Naive thymus-derived CD4-positive, alpha-beta T cell (primary cell): Measurements from ENCODE around the gene CALML5. TPM values are rescaled to one million over a fixed set of nuclear protein-coding genes. Genes with fewer than 3 reads are reported as not detected.

Experiments
- ATAC-seq: fragments of 150-1000 bp; cut with Tn5 transposase; 2 replicates; pipeline ENCODE4 v1.10.0; 2021; ENCODE audit warnings: mild to moderate bottlenecking, moderate library complexity
- CTCF ChIA-PET: fragments of 350-600 bp; sonication (Branson Sonifier 250); formaldehyde crosslinking; loops from one replicate; lab custom pipeline; 2021; ENCODE audit warnings: antibody characterized with exemption; lab: Charles Lee
- POLR2A ChIA-PET: fragments of 350-600 bp; sonication (Branson Sonifier 250); formaldehyde crosslinking; loops from one replicate; lab custom pipeline; 2021; ENCODE audit warnings: antibody characterized with exemption, inconsistent platforms; lab: Charles Lee
- DNase-seq, 9 donors: peaks; one replicate each; pipeline versions ENCODE4 v3.0.0 to v3.0.0-alpha.2; 2020 to 2022; ENCODE audit warnings: mixed read lengths in 1 of 9
- H3K27ac ChIP-seq: one replicate; pipeline ENCODE4 v1.7.0; 2013; ENCODE audit warnings: mild to moderate bottlenecking, low read depth, low read length, moderate library complexity
- H3K27me3 ChIP-seq, 2 donors: one replicate each; pipeline ENCODE4 v1.7.0; 2013; ENCODE audit warnings: low read length in 2 of 2, mild to moderate bottlenecking in 2 of 2, moderate library complexity in 2 of 2; ENCODE audit not compliant: control insufficient read depth in 2 of 2, insufficient read depth in 2 of 2
- H3K36me3 ChIP-seq, 3 experiments: 1 replicate in 2 of 3; 2 replicates in 1 of 3; pipeline ENCODE4 v1.7.0; 2013; ENCODE audit warnings: low read length in 3 of 3, mild to moderate bottlenecking in 3 of 3, moderate library complexity in 1 of 3; ENCODE audit not compliant: insufficient read depth in 3 of 3, control insufficient read depth in 2 of 3
- H3K4me1 ChIP-seq, 2 donors: one replicate each; pipeline ENCODE4 v1.7.0; 2013; ENCODE audit warnings: low read length in 2 of 2, mild to moderate bottlenecking in 2 of 2, moderate library complexity in 1 of 2; ENCODE audit not compliant: control insufficient read depth in 2 of 2, insufficient read depth in 2 of 2
- H3K4me3 ChIP-seq: 2 replicates; pipeline ENCODE4 v1.7.0; 2013; ENCODE audit warnings: mild to moderate bottlenecking, low read length
- H3K9me3 ChIP-seq, 3 experiments: 1 replicate in 2 of 3; 2 replicates in 1 of 3; pipeline ENCODE4 v1.7.0; 2013; ENCODE audit warnings: low read length in 3 of 3; ENCODE audit not compliant: control insufficient read depth in 2 of 3
- H3K27ac Mint-ChIP-seq, 9 donors: one replicate each; pipeline ENCODE4 v1.8.0; 2020 to 2022; ENCODE audit warnings: mixed read lengths in 9 of 9, mild to moderate bottlenecking in 8 of 9, moderate library complexity in 5 of 9, inconsistent platforms in 2 of 9
- H3K27me3 Mint-ChIP-seq, 5 donors: one replicate each; pipeline ENCODE4 v1.8.0; 2021 to 2022; ENCODE audit warnings: mixed read lengths in 5 of 5, mild to moderate bottlenecking in 1 of 5
- H3K36me3 Mint-ChIP-seq, 5 donors: one replicate each; pipeline ENCODE4 v1.8.0; 2020 to 2022; ENCODE audit warnings: mixed read lengths in 5 of 5, mild to moderate bottlenecking in 3 of 5, inconsistent platforms in 1 of 5
- H3K4me1 Mint-ChIP-seq, 7 donors: one replicate each; pipeline ENCODE4 v1.8.0; 2020 to 2022; ENCODE audit warnings: mixed read lengths in 7 of 7, mild to moderate bottlenecking in 3 of 7, inconsistent platforms in 1 of 7
- H3K4me3 Mint-ChIP-seq, 10 donors: one replicate each; pipeline ENCODE4 v1.8.0; 2020 to 2022; ENCODE audit warnings: mild to moderate bottlenecking in 10 of 10, mixed read lengths in 10 of 10, moderate library complexity in 6 of 10, inconsistent platforms in 2 of 10
- H3K9me3 Mint-ChIP-seq, 11 donors: one replicate each; pipeline ENCODE4 v1.8.0; 2020 to 2022; ENCODE audit warnings: mixed read lengths in 11 of 11, mild to moderate bottlenecking in 4 of 11, inconsistent platforms in 1 of 11, moderate library complexity in 1 of 11
- intact Hi-C, 2 donors: fragments of 100-400 bp; cut with micrococcal nuclease; formaldehyde crosslinking; loops; one replicate each; pipeline ENCODE4 v1.15.1; 2023
- polyA plus RNA-seq, 2 donors: library from polyadenylated mRNA; unstranded; fragments of 300-500 nt; fragmentation: Illumina TruSeq; gene quantifications; one replicate each; pipeline ENCODE4 v1.2.3, GENCODE V29; 2021
- total RNA-seq, 6 experiments: library from RNA in 5 of 6; stranded (reverse) in 5 of 6; gene quantifications; 1 replicate in 5 of 6; 2 replicates in 1 of 6; pipeline ENCODE4 v1.2.3 and lab custom pipeline; 2021 to 2026

Gene CALML5
- total and polyA plus RNA-seq, 7 experiments from 2014 or later = not detected

DNA sequence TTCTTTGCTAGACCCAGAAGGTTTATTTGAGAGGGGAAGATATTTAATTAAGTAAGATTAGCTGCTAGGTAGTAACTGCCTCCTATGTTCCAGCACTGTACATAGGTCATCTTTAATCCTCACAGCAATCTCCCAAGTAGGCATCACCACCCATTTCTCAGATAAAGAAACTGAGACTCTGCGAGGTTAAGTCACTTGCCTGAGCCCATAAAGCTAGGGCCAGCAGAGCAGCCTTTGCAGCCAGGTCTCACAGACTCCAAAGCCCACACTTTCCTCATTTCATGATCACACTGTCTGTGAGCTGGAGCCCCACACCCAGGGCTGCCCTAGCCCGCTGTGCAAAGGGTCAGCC lies 46.0 kb upstream of the CALML5 start:
- DNase-seq (no peak), ATAC-seq (no peak)
- Histone ChIP-seq H3K4me1 (peaks cover 0 to 14% of the 10 kb centered on the region in 2 donors), H3K27ac (no peak overlapping the region), H3K27me3 (no peaks in the 10 kb centered on the region), H3K36me3 (no peaks in the 10 kb centered on the region), H3K4me3 (no peak overlapping the region), H3K9me3 (peaks cover 0 to 11% (median 0%) of the 10 kb centered on the region in 3 experiments)
- POLR2A ChIA-PET = interaction anchor here (1.3 kb wide), 1 partner anchor 98 kb away, joined by 4 read pairs; no protein-coding TSS in a partner anchor
- CTCF ChIA-PET = interaction anchor here (1.5 kb wide), 1 partner anchor 78 kb away, joined by 4 read pairs; no protein-coding TSS in a partner anchor
- H3K27me3 Mint-ChIP-seq = peaks cover 0 to 11% (median 0%) of the 10 kb centered on the region in 5 donors
- peaks cover 0 to 6% (median 2%) of the 10 kb centered on the region in 5 donors for H3K36me3 Mint-ChIP-seq
- H3K4me1 Mint-ChIP-seq = peaks cover 0 to 12% (median 4%) of the 10 kb centered on the region in 7 donors
- no peak overlapping the region for H3K4me3 Mint-ChIP-seq
- peaks cover 0 to 33% (median 9%) of the 10 kb centered on the region in 11 donors for H3K9me3 Mint-ChIP-seq
- no peak overlapping the region for H3K27ac Mint-ChIP-seq
- intact Hi-C loops = no loop called here

DNA sequence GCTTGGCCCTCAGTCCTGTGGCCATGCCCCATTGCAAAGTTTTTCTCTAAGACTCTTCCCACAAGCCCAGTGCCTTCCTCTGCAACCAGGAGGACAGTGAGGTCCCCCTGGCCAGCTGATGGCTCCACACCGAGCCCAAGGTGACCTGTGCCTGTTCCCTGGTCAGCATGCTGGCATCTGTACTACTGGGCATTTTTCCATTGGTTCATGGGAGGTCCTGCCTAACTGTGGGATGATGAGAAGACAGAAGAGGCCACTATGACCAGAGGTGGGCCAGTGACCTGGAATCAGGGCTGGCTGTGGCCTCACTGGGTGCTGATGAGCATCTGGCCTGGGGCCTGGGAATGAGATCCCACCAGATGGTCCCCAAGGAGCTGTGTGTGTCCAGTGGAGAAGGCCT lies 45.6 kb upstream of the CALML5 start:
- H3K27me3 Mint-ChIP-seq = peaks cover 0 to 11% (median 0%) of the 10 kb centered on the region in 5 donors
- CTCF ChIA-PET = interaction anchor here (0.6 to 1.5 kb wide), 2 partner anchors 25 to 78 kb away, joined by 4 to 5 read pairs; no protein-coding TSS in a partner anchor
- POLR2A ChIA-PET = interaction anchor here (1.3 kb wide), 1 partner anchor 97 kb away, joined by 4 read pairs; no protein-coding TSS in a partner anchor

DNA sequence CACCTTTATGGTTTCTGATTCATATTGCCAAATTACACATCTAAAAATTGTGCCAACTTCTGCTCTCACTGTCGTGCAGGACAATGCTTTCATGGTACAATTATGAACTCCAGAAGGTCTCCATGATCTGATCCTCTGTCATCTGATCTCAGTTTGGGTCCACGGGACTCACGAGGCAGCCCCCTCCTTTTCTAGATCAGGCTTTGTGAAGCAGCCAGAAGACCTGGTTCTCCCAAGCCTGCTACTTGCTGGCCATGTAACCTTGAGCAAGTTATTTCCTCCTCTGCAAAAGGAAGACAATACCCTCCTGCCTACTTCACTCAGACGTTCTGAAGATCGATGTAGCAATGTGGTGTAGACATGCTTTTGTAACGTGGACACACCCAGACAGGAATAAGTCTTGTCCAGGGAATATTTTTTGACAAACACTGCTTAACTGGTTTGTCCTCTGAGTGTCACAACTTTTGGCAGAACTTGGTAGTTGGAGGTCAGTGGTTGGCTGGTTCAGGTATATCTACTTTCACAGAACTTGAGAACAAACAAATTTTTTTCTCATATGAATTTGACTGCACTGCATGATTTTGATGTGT lies 44.9 kb upstream of the CALML5 start:
- Mint-ChIP-seq H3K27ac (peak overlapping the region in 1 of 9 donors; percentile 28), H3K4me1 (peaks cover 0 to 8% (median 3%) of the 10 kb centered on the region in 7 donors), H3K36me3 (peaks cover 0 to 6% (median 3%) of the 10 kb centered on the region in 5 donors), H3K9me3 (peaks cover 0 to 36% (median 9%) of the 10 kb centered on the region in 11 donors), H3K27me3 (peaks cover 0 to 13% (median 0%) of the 10 kb centered on the region in 5 donors), H3K4me3 (peak overlapping the region in 1 of 10 donors; percentile 16)
- ATAC-seq (no peak), DNase-seq (no peak)
- Histone ChIP-seq H3K27me3 (no peaks in the 10 kb centered on the region), H3K9me3 (peaks cover 0 to 11% (median 0%) of the 10 kb centered on the region in 3 experiments), H3K36me3 (no peaks in the 10 kb centered on the region), H3K4me1 (peaks cover 0 to 14% of the 10 kb centered on the region in 2 donors), H3K4me3 (no peak overlapping the region), H3K27ac (no peak overlapping the region)
- ChIA-PET POLR2A (interaction anchor here (1.6 kb wide), 1 partner anchor 112 kb away, joined by 4 read pairs; no protein-coding TSS in a partner anchor), CTCF (interaction anchor here (0.6 kb wide), 1 partner anchor 24 kb away, joined by 5 read pairs; no protein-coding TSS in a partner anchor)
- intact Hi-C loops = no loop called here

More for the DNA sequence above, 45.6 kb upstream of the CALML5 start:
- ATAC-seq = no peak
- H3K27ac ChIP-seq = no peak overlapping the region
- Mint-ChIP-seq H3K9me3 (peaks cover 0 to 36% (median 9%) of the 10 kb centered on the region in 11 donors), H3K27ac (peak overlapping the region in 1 of 9 donors; percentile 38), H3K4me3 (no peak overlapping the region), H3K36me3 (peaks cover 0 to 6% (median 2%) of the 10 kb centered on the region in 5 donors), H3K4me1 (peaks cover 0 to 8% (median 1%) of the 10 kb centered on the region in 7 donors)
- H3K4me3 ChIP-seq = no peak overlapping the region
- peaks cover 0 to 14% of the 10 kb centered on the region in 2 donors for H3K4me1 ChIP-seq
- DNase-seq = no peak
- no peaks in the 10 kb centered on the region for H3K27me3 ChIP-seq
- H3K9me3 ChIP-seq = peaks cover 0 to 11% (median 0%) of the 10 kb centered on the region in 3 experiments
- H3K36me3 ChIP-seq = no peaks in the 10 kb centered on the region
- intact Hi-C loops = no loop called here

DNA sequence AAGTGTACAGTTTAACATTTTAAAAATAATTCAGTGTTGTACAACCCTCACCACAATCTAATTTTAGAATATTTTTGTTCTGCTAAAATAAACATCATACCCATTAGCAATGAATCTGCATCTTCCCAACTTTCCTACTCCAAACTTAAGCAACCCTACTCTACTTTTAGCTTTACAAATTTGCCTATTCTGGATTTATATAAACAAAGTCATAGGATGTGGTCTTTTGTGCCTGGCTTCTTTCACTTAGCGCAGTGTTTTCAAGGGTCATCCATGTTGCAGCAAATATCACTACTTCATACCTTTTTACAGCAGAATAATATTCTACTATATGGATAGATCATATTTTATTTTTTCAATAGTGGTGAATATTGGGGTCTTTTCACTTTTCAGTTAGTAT lies 44.3 kb upstream of the CALML5 start:
- peaks cover 0 to 16% (median 0%) of the 10 kb centered on the region in 5 donors for H3K27me3 Mint-ChIP-seq
- CTCF ChIA-PET = no interaction called here

DNA sequence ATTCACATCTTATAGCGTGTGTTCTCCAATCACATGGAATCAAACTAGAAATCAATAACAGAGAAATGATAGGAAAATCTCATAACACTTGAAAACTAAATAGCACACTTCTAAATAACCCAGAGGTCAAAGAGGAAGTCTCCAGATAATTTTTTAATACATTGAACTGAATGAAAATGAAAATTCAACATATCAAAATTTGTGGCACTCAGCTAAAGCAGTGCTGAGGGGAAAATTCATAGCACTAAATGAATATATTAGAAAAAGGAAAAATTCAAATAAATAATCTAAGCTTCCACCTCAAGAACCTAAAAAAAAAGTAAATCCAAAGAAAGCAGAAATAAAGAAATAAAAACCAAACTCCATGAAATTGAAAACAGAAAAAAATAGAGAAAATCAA lies 42.7 kb upstream of the CALML5 start:
- DNase-seq (no peak), ATAC-seq (no peak)
- Histone ChIP-seq H3K4me1 (no peaks in the 10 kb centered on the region), H3K27ac (no peak overlapping the region), H3K36me3 (no peaks in the 10 kb centered on the region), H3K27me3 (no peaks in the 10 kb centered on the region), H3K9me3 (peaks cover 0 to 11% (median 0%) of the 10 kb centered on the region in 3 experiments), H3K4me3 (no peak overlapping the region)
- Mint-ChIP-seq H3K4me3 (no peak overlapping the region), H3K27me3 (peaks cover 0 to 16% (median 0%) of the 10 kb centered on the region in 5 donors), H3K27ac (peak overlapping the region in 1 of 9 donors; percentile 46), H3K9me3 (peaks cover 0 to 36% (median 9%) of the 10 kb centered on the region in 11 donors), H3K4me1 (peaks cover 0 to 14% (median 4%) of the 10 kb centered on the region in 7 donors), H3K36me3 (peaks cover 0 to 6% (median 3%) of the 10 kb centered on the region in 5 donors)
- ChIA-PET POLR2A (interaction anchor here (1.7 kb wide), 1 partner anchor 21 kb away, joined by 5 read pairs; no protein-coding TSS in a partner anchor), CTCF (no interaction called here)
- intact Hi-C loops = no loop called here

More for the DNA sequence above, 44.3 kb upstream of the CALML5 start:
- Histone ChIP-seq H3K4me3 (no peak overlapping the region), H3K27me3 (no peaks in the 10 kb centered on the region), H3K36me3 (no peaks in the 10 kb centered on the region), H3K9me3 (peaks cover 0 to 11% (median 0%) of the 10 kb centered on the region in 3 experiments), H3K4me1 (peaks cover 0 to 8% of the 10 kb centered on the region in 2 donors), H3K27ac (no peak overlapping the region)
- Mint-ChIP-seq H3K9me3 (peaks cover 0 to 36% (median 9%) of the 10 kb centered on the region in 11 donors), H3K4me3 (no peak overlapping the region), H3K4me1 (peaks cover 0 to 14% (median 4%) of the 10 kb centered on the region in 7 donors), H3K27ac (no peak overlapping the region), H3K36me3 (peaks cover 0 to 6% (median 3%) of the 10 kb centered on the region in 5 donors)
- POLR2A ChIA-PET = interaction anchor here (1.6 to 1.7 kb wide), 2 partner anchors 19 to 113 kb away, joined by 4 to 5 read pairs; no protein-coding TSS in a partner anchor
- ATAC-seq = no peak
- intact Hi-C loops = no loop called here
- no peak for DNase-seq

DNA sequence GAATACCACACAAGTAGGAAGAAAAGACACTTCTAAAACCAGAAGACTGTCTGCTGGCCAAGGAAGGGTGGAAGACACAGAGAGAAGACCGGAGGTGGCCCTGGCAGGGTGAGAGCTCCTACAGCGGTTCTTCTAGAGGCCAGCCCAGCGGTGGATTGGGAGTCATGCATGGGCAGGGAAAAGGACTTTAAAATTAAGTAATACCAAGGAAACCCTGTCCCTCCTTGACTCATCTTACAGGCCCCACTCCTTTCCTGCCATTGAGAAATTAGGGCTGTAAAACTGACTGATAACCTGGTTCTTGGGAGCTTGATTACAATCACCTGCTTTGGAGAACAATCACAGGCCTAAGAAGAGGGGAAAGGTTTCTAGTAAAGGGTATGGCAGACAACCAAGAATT lies 41.5 kb upstream of the CALML5 start:
- no peaks in the 10 kb centered on the region for H3K4me1 ChIP-seq
- H3K27ac ChIP-seq = no peak overlapping the region
- peaks cover 0 to 16% (median 0%) of the 10 kb centered on the region in 5 donors for H3K27me3 Mint-ChIP-seq
- POLR2A ChIA-PET = interaction anchor here (0.9 to 1.0 kb wide), 2 partner anchors 24 to 94 kb away, joined by 3 to 4 read pairs; no protein-coding TSS in a partner anchor
- H3K4me1 Mint-ChIP-seq = peaks cover 0 to 9% (median 4%) of the 10 kb centered on the region in 7 donors
- no peak overlapping the region for H3K27ac Mint-ChIP-seq
- peaks cover 0 to 4% (median 3%) of the 10 kb centered on the region in 5 donors for H3K36me3 Mint-ChIP-seq
- DNase-seq = no peak
- no peak for ATAC-seq
- H3K36me3 ChIP-seq = no peaks in the 10 kb centered on the region
- H3K9me3 ChIP-seq = peaks cover 0 to 11% (median 0%) of the 10 kb centered on the region in 3 experiments
- no peak overlapping the region for H3K4me3 ChIP-seq
- intact Hi-C loops = no loop called here
- CTCF ChIA-PET = no interaction called here
- H3K27me3 ChIP-seq = no peaks in the 10 kb centered on the region
- peaks cover 0 to 36% (median 9%) of the 10 kb centered on the region in 11 donors for H3K9me3 Mint-ChIP-seq
- no peak overlapping the region for H3K4me3 Mint-ChIP-seq
